GM12872 (cell line): ENCODE data around the gene GPR62.
A peak's percentile ranks its signal among the peaks of the same experiment; 100 is the strongest.

Source experiments
- TF ChIP-seq, protein P1 (sequence below): IDR thresholded peaks from 3 replicates; pipeline ENCODE4 v1.5.1; 2011; ENCODE audit warnings: low read depth, mild to moderate bottlenecking, low read length, moderate library complexity; ENCODE audit not compliant: insufficient read depth

The GPR62 gene

DNA sequence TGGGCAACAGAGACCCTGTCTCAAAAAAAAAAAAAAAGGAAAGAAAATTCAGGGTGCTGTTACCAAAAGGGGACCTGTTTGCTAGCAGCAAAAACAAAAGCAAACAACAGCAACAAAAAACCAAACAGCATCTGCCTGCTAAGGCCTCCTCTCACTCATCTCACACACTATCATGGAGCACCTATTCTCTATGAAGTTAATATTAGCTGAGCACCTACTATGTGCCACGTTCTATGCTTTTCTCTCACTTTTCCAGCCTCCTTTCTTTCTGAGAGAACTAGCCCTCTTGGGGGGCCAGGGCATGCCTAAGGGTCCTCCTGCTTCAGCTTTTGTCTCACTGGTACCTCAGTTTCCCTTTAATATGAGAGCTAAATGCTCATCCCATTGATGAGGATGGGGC lies 468 bp upstream of the GPR62 start:
- TF ChIP-seq, protein P1, sequence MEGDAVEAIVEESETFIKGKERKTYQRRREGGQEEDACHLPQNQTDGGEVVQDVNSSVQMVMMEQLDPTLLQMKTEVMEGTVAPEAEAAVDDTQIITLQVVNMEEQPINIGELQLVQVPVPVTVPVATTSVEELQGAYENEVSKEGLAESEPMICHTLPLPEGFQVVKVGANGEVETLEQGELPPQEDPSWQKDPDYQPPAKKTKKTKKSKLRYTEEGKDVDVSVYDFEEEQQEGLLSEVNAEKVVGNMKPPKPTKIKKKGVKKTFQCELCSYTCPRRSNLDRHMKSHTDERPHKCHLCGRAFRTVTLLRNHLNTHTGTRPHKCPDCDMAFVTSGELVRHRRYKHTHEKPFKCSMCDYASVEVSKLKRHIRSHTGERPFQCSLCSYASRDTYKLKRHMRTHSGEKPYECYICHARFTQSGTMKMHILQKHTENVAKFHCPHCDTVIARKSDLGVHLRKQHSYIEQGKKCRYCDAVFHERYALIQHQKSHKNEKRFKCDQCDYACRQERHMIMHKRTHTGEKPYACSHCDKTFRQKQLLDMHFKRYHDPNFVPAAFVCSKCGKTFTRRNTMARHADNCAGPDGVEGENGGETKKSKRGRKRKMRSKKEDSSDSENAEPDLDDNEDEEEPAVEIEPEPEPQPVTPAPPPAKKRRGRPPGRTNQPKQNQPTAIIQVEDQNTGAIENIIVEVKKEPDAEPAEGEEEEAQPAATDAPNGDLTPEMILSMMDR, result no peak

DNA sequence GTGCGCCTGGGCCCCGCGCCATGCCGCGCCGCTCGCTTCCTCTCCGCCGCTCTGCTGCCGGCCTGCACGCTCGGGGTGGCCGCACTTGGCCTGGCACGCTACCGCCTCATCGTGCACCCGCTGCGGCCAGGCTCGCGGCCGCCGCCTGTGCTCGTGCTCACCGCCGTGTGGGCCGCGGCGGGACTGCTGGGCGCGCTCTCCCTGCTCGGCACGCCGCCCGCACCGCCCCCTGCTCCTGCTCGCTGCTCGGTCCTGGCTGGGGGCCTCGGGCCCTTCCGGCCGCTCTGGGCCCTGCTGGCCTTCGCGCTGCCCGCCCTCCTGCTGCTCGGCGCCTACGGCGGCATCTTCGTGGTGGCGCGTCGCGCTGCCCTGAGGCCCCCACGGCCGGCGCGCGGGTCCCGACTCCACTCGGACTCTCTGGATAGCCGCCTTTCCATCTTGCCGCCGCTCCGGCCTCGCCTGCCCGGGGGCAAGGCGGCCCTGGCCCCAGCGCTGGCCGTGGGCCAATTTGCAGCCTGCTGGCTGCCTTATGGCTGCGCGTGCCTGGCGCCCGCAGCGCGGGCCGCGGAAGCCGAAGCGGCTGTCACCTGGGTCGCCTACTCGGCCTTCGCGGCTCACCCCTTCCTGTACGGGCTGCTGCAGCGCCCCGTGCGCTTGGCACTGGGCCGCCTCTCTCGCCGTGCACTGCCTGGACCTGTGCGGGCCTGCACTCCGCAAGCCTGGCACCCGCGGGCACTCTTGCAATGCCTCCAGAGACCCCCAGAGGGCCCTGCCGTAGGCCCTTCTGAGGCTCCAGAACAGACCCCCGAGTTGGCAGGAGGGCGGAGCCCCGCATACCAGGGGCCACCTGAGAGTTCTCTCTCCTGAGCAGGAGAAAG lies 951 bp downstream of the GPR62 start:
- TF ChIP-seq, protein P1, result peak; percentile 56

- TF ChIP-seq, protein P1, result no peak
Observed at GRCh38 chr3:51957520-51958205, 2.5 kb downstream of the GPR62 start.

- TF ChIP-seq, protein P1, result no peak
Observed at GRCh38 chr3:51958603-51959521, 3.7 kb downstream of the GPR62 start.

DNA sequence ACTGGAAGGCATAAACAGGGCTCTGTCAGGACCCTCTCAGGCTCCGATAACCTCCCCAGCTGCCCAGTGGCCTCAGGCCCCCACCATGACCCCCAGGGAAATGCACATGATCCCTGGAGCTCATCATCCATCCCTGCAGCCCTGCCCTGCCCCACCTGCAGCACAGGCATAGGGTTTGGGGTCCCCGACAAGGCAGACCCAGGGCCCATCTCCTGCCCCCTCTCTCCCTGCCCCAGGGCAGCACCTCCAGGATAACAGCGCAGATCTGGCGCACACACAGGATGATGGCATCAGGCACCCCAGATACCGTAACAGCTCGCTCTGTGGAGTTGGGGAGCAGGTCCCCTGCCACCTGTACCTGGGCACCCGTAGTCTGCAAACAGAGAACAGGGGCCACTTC lies 4.5 kb downstream of the GPR62 start:
- TF ChIP-seq, protein P1, result no peak

DNA sequence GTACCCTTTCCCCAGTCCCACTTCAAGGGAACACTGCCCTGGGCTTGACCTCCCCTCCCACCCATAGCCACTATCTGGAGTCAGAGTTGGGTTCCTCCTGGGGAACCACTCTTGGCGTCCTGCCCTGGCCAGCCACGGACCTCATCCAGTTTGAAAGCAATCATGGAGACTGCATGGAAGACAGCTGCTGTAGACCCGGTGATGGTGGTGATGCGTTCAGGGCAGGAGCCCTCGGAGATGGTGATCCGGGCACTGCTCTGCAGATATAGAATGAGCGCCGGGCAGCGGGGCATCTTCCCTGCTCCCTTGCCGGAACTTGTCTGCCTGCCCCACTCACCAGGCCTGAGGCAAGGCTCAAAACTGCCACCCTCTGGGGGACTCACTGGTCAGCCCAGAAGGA lies 5.2 kb downstream of the GPR62 start:
- TF ChIP-seq, protein P1, result no peak

- TF ChIP-seq, protein P1, result no peak
Observed at GRCh38 chr3:51961011-51961410, 5.8 kb downstream of the GPR62 start.
